AG04450 (cell line): ENCODE data around the gene CEP97. TPM values are rescaled to one million over a fixed set of nuclear protein-coding genes. Genes with fewer than 3 reads are reported as not detected.
"Not testable (repeated sequence)": the region's sequence is repeated elsewhere in the genome, so short reads cannot be mapped to it uniquely, and the experiment has no call there.

Experiments
- CTCF ChIA-PET: fragments of 300-600, 350-600 bp; formaldehyde crosslinking; extraction: SDS; loops from one replicate; lab custom pipeline; 2022; ENCODE audit warnings: antibody characterized with exemption, inconsistent platforms; lab: Charles Lee
- POLR2A ChIA-PET: fragments of 350-600 bp; formaldehyde crosslinking; extraction: SDS; loops from one replicate; lab custom pipeline; 2021; ENCODE audit warnings: antibody characterized with exemption, inconsistent platforms; lab: Yijun Ruan, JAX
- DNase-seq: peaks from one replicate; pipeline ENCODE4 v3.0.0-alpha.2; 2011; ENCODE audit warnings: low read depth, low spot score
- H3K27ac ChIP-seq: one replicate; pipeline ENCODE4 v1.5.1; 2012; ENCODE audit warnings: low read depth, low read length, control low read depth
- H3K27me3 ChIP-seq: one replicate; pipeline ENCODE4 v1.6.0; 2012; ENCODE audit warnings: low read length; ENCODE audit not compliant: control insufficient read depth, insufficient read depth
- H3K4me3 ChIP-seq: 2 replicates; pipeline ENCODE4 v1.5.1; 2011; ENCODE audit warnings: mild to moderate bottlenecking, low read depth, low read length, control low read depth
- H3K9me3 ChIP-seq: 2 replicates; pipeline ENCODE4 v1.5.1; 2012; ENCODE audit warnings: low read length; ENCODE audit not compliant: control insufficient read depth, insufficient read depth
- polyA plus RNA-seq: library from polyadenylated mRNA; depleted of rRNA; stranded (reverse); fragments of >200 nt; gene quantifications from 2 replicates; pipeline ENCODE4 v1.2.3, GENCODE V29; 2011
- TF ChIP-seq, protein P1 (sequence below): IDR thresholded peaks from 2 replicates; pipeline ENCODE4 v1.5.1; 2011; ENCODE audit warnings: low read depth, low read length, control low read depth, inconsistent platforms

The CEP97 gene
- polyA plus RNA-seq, 1 experiment = 2.4 TPM

DNA sequence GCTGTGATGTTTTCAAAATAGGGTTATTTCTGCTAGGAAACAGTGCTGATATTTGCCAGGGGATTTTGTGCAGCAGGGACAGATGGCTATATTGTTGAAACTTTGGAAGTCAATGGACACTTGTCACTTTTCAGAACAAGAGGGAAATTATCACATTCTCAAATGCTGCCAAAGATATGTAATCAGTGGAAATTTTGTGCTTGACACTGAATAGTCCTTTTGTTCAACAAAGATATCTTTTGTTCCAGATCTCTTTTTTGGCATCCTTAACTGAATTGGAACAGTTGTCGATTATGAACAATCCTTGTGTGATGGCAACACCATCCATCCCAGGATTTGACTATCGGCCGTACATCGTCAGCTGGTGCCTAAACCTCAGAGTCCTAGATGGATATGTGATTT is 7.8 kb downstream of the CEP97 start:
- Histone ChIP-seq H3K27me3 (no peaks in the 10 kb centered on the region), H3K9me3 (no peaks in the 10 kb centered on the region; the same call in 1 of the 2 replicates), H3K4me3 (no peak overlapping the region), H3K27ac (no peak overlapping the region)
- DNase-seq = no peak
- TF ChIP-seq, protein P1, sequence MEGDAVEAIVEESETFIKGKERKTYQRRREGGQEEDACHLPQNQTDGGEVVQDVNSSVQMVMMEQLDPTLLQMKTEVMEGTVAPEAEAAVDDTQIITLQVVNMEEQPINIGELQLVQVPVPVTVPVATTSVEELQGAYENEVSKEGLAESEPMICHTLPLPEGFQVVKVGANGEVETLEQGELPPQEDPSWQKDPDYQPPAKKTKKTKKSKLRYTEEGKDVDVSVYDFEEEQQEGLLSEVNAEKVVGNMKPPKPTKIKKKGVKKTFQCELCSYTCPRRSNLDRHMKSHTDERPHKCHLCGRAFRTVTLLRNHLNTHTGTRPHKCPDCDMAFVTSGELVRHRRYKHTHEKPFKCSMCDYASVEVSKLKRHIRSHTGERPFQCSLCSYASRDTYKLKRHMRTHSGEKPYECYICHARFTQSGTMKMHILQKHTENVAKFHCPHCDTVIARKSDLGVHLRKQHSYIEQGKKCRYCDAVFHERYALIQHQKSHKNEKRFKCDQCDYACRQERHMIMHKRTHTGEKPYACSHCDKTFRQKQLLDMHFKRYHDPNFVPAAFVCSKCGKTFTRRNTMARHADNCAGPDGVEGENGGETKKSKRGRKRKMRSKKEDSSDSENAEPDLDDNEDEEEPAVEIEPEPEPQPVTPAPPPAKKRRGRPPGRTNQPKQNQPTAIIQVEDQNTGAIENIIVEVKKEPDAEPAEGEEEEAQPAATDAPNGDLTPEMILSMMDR = no peak
- CTCF ChIA-PET = interaction anchor here (0.8 kb wide), 1 partner anchor 25 kb away, joined by 6 read pairs; no protein-coding TSS in a partner anchor
- POLR2A ChIA-PET = no interaction called here

- TF ChIP-seq, protein P1 = no peak
- ChIA-PET POLR2A (no interaction called here), CTCF (no interaction called here)
- no peak overlapping the region for H3K4me3 ChIP-seq
- no peak overlapping the region for H3K27ac ChIP-seq
- H3K9me3 ChIP-seq = no peaks in the 10 kb centered on the region; the same call in 1 of the 2 replicates
- DNase-seq = no peak
- H3K27me3 ChIP-seq = no peaks in the 10 kb centered on the region
Observed at GRCh38 chr3:101735833-101736232, 11.4 kb downstream of the CEP97 start.

DNA sequence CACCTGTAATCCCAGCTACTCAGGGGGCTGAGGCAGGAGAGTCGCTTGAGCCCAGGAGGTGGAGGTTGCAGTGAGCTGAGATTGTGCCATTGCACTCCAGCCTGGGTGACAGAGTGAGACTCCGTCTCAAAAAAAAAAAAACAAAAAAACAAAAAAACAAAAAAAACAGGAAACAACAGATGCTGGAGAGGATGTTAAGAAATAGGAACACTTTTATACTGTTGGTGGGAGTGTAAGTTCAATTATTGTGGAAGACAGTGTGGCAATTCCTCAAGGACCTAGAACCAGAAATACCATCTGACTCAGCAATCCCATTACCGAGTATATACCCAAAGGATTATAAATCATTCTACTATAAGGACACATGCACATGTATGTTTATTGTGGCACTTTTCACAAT is 17.5 kb downstream of the CEP97 start:
- CTCF ChIA-PET, DNase-seq, H3K4me3 ChIP-seq, POLR2A ChIA-PET, H3K9me3 ChIP-seq, H3K27me3 ChIP-seq, H3K27ac ChIP-seq: not testable (repeated sequence)

GRCh38 chr3:101744811-101745210 is 20.4 kb downstream of the CEP97 start:
- H3K9me3 ChIP-seq = no peaks in the 10 kb centered on the region
- DNase-seq = no peak
- no peak overlapping the region for H3K27ac ChIP-seq
- TF ChIP-seq, protein P1 = no peak
- H3K4me3 ChIP-seq = no peak overlapping the region
- ChIA-PET POLR2A (no interaction called here), CTCF (no interaction called here)
- no peaks in the 10 kb centered on the region for H3K27me3 ChIP-seq

DNA sequence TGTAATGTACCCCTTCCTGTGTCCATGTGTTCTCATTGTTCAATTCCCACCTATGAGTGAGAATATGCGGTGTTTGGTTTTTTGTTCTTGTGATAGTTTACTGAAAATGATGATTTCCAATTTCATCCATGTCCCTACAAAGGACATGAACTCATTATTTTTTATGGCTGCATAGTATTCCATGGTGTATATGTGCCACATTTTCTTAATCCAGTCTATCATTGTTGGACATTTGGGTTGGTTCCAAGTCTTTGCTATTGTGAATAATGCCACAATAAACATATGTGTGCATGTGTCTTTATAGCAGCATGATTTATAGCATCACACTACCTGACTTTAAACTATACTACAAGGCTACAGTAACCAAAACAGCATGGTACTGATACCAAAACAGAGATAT is 21.5 kb downstream of the CEP97 start:
- CTCF ChIA-PET, DNase-seq, H3K27me3 ChIP-seq, H3K9me3 ChIP-seq, H3K4me3 ChIP-seq, H3K27ac ChIP-seq, POLR2A ChIA-PET: not testable (repeated sequence)

DNA sequence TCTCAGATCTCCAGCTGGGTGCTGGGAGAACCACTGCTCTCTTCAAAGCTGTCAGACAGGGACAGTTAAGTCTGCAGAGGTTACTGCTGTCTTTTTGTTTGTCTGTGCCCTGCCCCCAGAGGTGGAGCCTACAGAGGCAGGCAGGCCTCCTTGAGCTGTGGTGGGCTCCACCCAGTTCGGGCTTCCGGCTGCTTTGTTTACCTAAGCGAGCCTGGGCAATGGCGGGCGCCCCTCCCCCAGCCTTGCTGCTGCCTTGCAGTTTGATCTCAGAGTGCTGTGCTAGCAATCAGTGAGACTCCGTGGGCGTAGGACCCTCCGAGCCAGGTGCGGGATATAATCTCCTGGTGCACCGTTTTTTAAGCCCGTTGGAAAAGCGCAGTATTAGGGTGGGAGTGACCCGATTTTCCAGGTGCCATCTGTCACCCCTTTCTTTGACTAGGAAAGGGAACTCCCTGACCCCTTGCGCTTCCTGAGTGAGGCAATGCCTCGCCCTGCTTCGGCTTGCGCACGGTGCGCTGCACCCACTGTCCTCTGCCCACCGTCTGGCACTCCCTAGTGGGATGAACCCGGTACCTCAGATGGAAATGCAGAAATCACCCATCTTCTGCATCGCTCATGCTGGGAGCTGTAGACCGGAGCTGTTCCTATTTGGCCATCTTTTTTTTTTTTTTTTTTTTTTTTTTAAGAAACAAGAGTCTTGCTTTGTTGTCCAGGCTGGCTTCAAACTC is 29.1 kb downstream of the CEP97 start:
- H3K4me3 ChIP-seq, H3K27me3 ChIP-seq, H3K9me3 ChIP-seq, H3K27ac ChIP-seq, POLR2A ChIA-PET, DNase-seq, CTCF ChIA-PET: not testable (repeated sequence)
